Activated T-cell treated with anti-CD3 and anti-CD28 coated beads for 1 hour (primary cell): ENCODE measurements around the gene ERBB4.

Source experiments
- DNase-seq: peaks from one replicate; pipeline ENCODE4 v3.0.0-alpha.2; 2020; ENCODE audit warnings: low read depth

ERBB4 gene

GRCh38 chr2:211903961-211904360 lies 634.6 kb downstream of the ERBB4 start:
- DNase-seq = no peak

DNA sequence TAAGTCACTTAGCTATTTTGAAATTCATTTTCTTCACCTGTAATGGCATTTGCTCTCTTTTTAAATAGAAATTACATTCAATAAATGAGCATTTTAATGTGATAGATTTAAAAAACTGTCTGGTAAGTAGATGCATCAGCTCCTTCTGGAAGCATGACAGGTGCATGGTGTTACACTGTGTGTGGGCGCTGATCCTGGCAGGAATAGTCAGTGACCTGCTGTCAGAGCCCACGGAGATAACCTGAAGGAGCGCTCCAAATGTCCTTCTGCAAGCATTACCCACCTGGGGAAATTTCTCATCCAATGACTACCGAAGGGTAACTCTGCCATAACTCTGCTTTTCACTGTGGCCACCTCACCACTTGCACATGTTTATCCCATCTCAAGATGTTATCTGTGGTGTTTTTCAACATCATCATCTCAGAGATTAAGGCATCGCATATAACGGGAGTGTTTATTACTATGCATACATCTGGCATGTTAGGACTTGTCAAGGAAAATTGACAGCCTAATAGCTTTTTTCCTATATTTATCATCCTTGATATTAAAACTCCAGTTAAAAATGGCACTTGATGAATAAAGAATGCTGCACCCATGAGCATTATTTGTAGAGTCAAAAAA lies 637.3 kb downstream of the ERBB4 start:
- no peak for DNase-seq

DNA sequence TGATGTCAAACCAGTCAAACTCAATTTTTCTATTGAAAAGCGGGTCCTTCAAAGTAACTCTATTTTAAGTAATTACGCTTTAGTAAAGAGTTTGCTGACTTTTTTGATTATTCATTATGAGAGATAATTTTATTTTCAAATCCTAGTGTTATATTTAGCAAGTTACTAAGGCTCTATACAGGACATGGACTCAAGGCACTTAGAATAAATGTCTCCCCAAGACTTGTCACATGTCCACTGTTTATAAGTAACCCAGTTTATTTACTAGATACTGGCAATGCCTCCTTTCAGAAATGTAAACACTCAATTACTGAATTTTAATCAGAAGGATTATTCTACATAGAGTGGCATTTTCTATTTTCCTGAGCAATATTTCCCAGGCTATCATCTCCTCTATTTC lies 638.1 kb downstream of the ERBB4 start:
- no peak for DNase-seq

GRCh38 chr2:211900000-211900399 lies 638.6 kb downstream of the ERBB4 start:
- no peak for DNase-seq

DNA sequence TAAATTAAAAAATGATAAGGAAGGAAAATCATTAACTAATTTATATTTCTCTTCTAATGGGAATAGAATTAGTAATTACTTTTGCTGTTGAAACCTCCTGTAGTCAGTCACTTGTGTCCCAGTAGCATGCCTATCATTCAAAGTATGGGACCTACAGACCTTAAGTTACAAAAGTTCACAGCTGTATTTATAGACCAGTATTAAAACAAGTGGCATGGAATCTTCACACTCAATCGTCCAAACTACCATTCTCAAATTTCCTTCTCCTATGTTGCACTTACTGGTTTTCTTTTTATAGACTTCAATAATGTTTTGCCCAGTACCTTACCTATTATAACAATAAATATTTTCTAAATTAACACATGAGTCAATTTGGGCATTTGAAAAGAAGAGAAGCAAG lies 639.9 kb downstream of the ERBB4 start:
- DNase-seq = no peak

- DNase-seq = no peak
Measured at GRCh38 chr2:211881449-211881848, 657.2 kb downstream of the ERBB4 start.

DNA sequence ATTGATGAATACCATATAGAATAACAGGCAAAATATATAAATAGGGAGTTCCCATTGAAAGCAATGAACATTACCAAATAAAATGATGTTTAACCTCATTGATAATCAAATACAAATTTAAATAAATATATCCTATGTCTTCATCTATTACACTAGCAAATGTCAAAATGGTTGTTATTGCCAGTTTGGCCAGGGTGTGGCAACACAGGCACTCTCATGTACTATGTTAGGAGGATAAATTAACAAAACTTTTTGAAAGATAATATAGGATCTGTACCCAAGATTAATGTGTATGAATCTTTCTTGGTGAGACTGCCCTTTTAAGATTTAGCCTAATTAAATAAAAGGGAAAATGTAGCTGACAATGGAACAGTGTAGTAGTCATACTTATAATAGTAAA lies 659.3 kb downstream of the ERBB4 start:
- no peak for DNase-seq

- DNase-seq = no peak
Measured at GRCh38 chr2:211877061-211877460, 661.5 kb downstream of the ERBB4 start.

GRCh38 chr2:211875488-211875887 lies 663.1 kb downstream of the ERBB4 start:
- DNase-seq = no peak

GRCh38 chr2:211868996-211869533 lies 669.5 kb downstream of the ERBB4 start:
- no peak for DNase-seq

GRCh38 chr2:211867845-211868451 lies 670.7 kb downstream of the ERBB4 start:
- no peak for DNase-seq

- no peak for DNase-seq
Measured at GRCh38 chr2:211864328-211864727, 674.3 kb downstream of the ERBB4 start.

GRCh38 chr2:211860224-211860623 lies 678.4 kb downstream of the ERBB4 start:
- no peak for DNase-seq

DNA sequence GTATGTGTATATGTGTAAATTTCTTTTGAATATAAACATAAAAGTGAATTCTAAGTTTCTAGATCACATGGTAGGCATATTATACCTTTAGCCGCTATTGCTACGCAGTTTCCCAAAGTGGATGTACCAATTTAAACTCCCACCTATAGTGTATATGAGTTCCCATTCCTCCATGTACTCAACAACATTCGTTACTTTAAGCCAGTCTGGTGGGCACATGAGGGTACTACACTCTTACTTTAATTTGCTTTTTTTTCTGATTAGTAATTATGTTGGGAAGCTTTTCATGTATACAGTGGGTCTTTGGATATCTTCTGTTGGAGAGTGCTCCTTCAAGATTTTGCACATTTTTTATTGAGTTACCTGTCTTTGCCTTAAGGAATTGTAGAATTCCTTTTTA lies 683.8 kb downstream of the ERBB4 start:
- no peak for DNase-seq

- DNase-seq = no peak
Measured at GRCh38 chr2:211846714-211847113, 691.9 kb downstream of the ERBB4 start.

- DNase-seq = no peak
Measured at GRCh38 chr2:211846036-211846400, 692.6 kb downstream of the ERBB4 start.

- no peak for DNase-seq
Measured at GRCh38 chr2:211845338-211846035, 693.1 kb downstream of the ERBB4 start.

- DNase-seq = no peak
Measured at GRCh38 chr2:211837706-211838105, 700.9 kb downstream of the ERBB4 start.

DNA sequence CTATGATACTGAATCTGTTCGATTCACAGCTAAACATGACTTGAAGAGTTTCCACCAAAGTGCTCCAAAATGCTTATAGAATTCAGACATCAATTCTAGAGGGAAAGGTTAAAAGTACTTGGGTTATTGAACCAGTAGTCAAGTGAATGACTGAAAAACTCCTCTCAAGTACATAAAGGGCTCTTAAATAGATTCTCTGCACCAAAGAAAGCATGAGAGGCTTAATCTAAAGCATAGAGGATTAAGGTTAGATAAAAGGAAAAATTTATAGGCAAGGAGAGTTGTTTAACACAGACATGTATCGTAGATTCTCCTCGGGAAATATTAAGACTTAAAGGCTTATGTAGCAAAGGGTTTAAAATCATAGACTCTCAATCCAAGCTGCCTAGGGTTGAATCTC lies 701.4 kb downstream of the ERBB4 start:
- no peak for DNase-seq

- DNase-seq = no peak
Measured at GRCh38 chr2:211836409-211836808, 702.2 kb downstream of the ERBB4 start.

DNA sequence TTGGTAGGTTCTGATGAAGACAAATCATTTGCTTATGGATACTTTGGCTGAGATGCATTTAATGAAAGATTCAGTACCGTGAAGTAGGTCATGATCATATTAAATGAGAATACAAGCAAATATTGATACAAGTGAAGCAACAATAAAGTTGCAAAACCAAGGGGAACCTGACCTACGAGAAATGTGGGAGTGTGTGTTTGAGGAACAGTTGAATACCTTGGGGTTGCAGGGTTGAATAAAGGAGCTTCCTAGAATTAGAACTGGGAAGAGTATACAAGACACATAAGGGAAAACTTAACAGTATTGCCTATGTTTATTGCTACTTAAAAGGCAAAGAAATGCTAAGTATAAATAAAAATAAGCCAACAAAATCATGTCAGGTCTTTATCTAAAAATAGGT lies 702.9 kb downstream of the ERBB4 start:
- DNase-seq = no peak

- no peak for DNase-seq
Measured at GRCh38 chr2:211833582-211834279, 704.9 kb downstream of the ERBB4 start.

- DNase-seq = no peak
Measured at GRCh38 chr2:211829725-211830124, 708.9 kb downstream of the ERBB4 start.
